Neural progenitor cell (in vitro differentiated cells): Measurements from ENCODE around the gene STK11IP. TPM values are rescaled to one million over a fixed set of nuclear protein-coding genes. Genes with fewer than 3 reads are reported as not detected.
A peak's percentile ranks its signal among the peaks of the same experiment; 100 is the strongest.

ENCODE experiments used
- DNase-seq: peaks from one replicate; pipeline ENCODE4 v3.0.0-alpha.2; 2016; ENCODE audit warnings: low spot score
- H2AFZ ChIP-seq: fragments of 200-600 bp; sonication (generic); replicated peaks from 2 replicates; pipeline ENCODE4 v1.6.1; 2016; ENCODE audit warnings: antibody characterized with exemption
- H3F3A ChIP-seq: fragments of 200-600 bp; sonication (generic); 2 replicates; pipeline ENCODE4 v1.6.1; 2016; ENCODE audit warnings: antibody characterized with exemption, low read depth
- H3K27ac ChIP-seq: fragments of 200-600 bp; sonication (generic); 2 replicates; pipeline ENCODE4 v1.5.1; 2016; ENCODE audit warnings: mild to moderate bottlenecking
- H3K27me3 ChIP-seq: fragments of 200-600 bp; sonication (generic); 2 replicates; pipeline ENCODE4 v1.6.1; 2016; ENCODE audit warnings: mild to moderate bottlenecking, moderate library complexity
- H3K36me3 ChIP-seq: fragments of 200-600 bp; sonication (generic); 2 replicates; pipeline ENCODE4 v1.5.1; 2016
- H3K4me1 ChIP-seq: fragments of 200-600 bp; sonication (generic); 2 replicates; pipeline ENCODE4 v1.6.1; 2016; ENCODE audit warnings: mixed run types
- H3K4me2 ChIP-seq: fragments of 200-600 bp; sonication (generic); 2 replicates; pipeline ENCODE4 v1.6.1; 2016
- H3K4me3 ChIP-seq: fragments of 200-600 bp; sonication (generic); 2 replicates; pipeline ENCODE4 v1.5.1; 2016
- H3K79me2 ChIP-seq: fragments of 200-600 bp; sonication (generic); 2 replicates; pipeline ENCODE4 v1.6.1; 2016; ENCODE audit warnings: low read depth
- H3K9ac ChIP-seq: fragments of 200-600 bp; sonication (generic); 2 replicates; pipeline ENCODE4 v1.6.1; 2016
- H3K9me3 ChIP-seq: fragments of 200-600 bp; sonication (generic); 2 replicates; pipeline ENCODE4 v1.5.1; 2016; ENCODE audit warnings: low read depth
- H4K20me1 ChIP-seq: fragments of 200-600 bp; sonication (generic); 2 replicates; pipeline ENCODE4 v1.6.1; 2016; ENCODE audit warnings: low read depth
- H3K27ac Mint-ChIP-seq: 3 replicates; pipeline ENCODE4 v1.8.0; 2021; ENCODE audit warnings: mixed read lengths
- H3K27me3 Mint-ChIP-seq: 2 replicates; pipeline ENCODE4 v1.8.0; 2022; ENCODE audit warnings: low read depth, mild to moderate bottlenecking, inconsistent platforms, moderate library complexity, mixed read lengths; ENCODE audit not compliant: insufficient read depth
- H3K36me3 Mint-ChIP-seq: 3 replicates; pipeline ENCODE4 v1.8.0; 2021; ENCODE audit warnings: mixed read lengths
- H3K4me1 Mint-ChIP-seq: 3 replicates; pipeline ENCODE4 v1.8.0; 2021; ENCODE audit warnings: mixed read lengths
- H3K4me3 Mint-ChIP-seq: 3 replicates; pipeline ENCODE4 v1.8.0; 2021; ENCODE audit warnings: mild to moderate bottlenecking, moderate library complexity, mixed read lengths
- H3K9me3 Mint-ChIP-seq: 3 replicates; pipeline ENCODE4 v1.8.0; 2020; ENCODE audit warnings: mixed read lengths
- EZH2 ChIP-seq: fragments of 200-600 bp; sonication (generic); IDR thresholded peaks from 2 replicates; pipeline ENCODE4 v1.6.1; 2017; ENCODE audit warnings: antibody characterized with exemption, mild to moderate bottlenecking, moderate library complexity
- EZH2phosphoT487 ChIP-seq: fragments of 200-600 bp; sonication (generic); IDR thresholded peaks from 2 replicates; pipeline ENCODE4 v1.6.1; 2017; ENCODE audit warnings: antibody characterized with exemption
- total RNA-seq: library from RNA; depleted of rRNA; stranded (reverse); fragments of >200 nt; gene quantifications from 2 replicates; pipeline ENCODE4 v1.2.3, GENCODE V29; 2015; ENCODE audit warnings: low replicate concordance
- TF ChIP-seq, protein P1 (sequence below): fragments of 200-600 bp; sonication (generic); IDR thresholded peaks from 2 replicates; pipeline ENCODE4 v1.5.1; 2017; ENCODE audit warnings: antibody characterized with exemption, mild to moderate bottlenecking

The STK11IP gene
- total RNA-seq, 1 donor from 2014 or later = 16.8 TPM

DNA sequence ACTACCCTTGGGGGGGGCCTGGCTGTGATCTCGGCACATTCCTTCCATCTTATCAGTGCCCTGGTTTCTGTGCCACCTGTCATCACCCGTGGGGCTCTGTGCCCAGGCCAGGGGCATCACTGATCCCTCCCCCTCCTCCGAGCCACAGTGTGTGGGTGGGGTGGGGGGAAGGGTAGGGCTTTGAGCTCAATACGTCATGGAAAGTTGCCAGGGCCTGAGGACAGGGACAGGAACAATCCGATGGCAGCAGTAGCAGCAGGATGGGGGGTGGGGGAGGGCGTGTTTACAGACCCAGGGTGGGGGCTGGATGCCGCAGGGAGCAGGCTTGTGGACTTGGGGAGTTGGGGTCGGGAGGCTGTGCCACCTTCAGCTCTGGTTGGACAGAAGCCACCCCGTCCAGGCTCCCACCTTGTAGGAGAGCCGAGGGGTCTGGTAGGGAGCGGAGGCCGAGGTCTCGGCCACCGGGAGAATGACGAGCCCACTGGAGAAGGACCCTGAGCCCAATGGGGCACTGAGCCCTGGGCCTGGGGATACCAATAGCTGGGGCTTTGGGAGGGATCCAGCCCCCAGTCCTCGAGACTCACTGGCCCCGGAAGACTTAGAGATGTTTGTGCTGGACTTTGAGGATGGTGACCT is 33.2 kb downstream of the STK11IP start:
- H3K27ac ChIP-seq = no peak overlapping the region
- H3K4me1 ChIP-seq = peaks cover 7% of the 10 kb centered on the region
- H3K4me3 ChIP-seq = no peak overlapping the region
- no peak overlapping the region for H3K9ac ChIP-seq
- H3K27me3 ChIP-seq = peaks cover 29% of the 10 kb centered on the region
- no peaks in the 10 kb centered on the region for H3K9me3 ChIP-seq
- H3F3A ChIP-seq = peaks cover 10% of the 10 kb centered on the region
- Mint-ChIP-seq H3K27ac (no peak overlapping the region), H3K4me3 (peak overlapping the region; percentile 57), H3K36me3 (peaks cover 2% of the 10 kb centered on the region), H3K4me1 (peaks cover 7% of the 10 kb centered on the region), H3K9me3 (no peaks in the 10 kb centered on the region), H3K27me3 (peaks cover 9% of the 10 kb centered on the region)
- peaks cover 5% of the 10 kb centered on the region for H4K20me1 ChIP-seq
- no peak overlapping the region for H2AFZ ChIP-seq
- H3K4me2 ChIP-seq = no peak overlapping the region
- DNase-seq = no peak
- TF ChIP-seq EZH2phosphoT487 = no peak
- TF ChIP-seq, protein P1, sequence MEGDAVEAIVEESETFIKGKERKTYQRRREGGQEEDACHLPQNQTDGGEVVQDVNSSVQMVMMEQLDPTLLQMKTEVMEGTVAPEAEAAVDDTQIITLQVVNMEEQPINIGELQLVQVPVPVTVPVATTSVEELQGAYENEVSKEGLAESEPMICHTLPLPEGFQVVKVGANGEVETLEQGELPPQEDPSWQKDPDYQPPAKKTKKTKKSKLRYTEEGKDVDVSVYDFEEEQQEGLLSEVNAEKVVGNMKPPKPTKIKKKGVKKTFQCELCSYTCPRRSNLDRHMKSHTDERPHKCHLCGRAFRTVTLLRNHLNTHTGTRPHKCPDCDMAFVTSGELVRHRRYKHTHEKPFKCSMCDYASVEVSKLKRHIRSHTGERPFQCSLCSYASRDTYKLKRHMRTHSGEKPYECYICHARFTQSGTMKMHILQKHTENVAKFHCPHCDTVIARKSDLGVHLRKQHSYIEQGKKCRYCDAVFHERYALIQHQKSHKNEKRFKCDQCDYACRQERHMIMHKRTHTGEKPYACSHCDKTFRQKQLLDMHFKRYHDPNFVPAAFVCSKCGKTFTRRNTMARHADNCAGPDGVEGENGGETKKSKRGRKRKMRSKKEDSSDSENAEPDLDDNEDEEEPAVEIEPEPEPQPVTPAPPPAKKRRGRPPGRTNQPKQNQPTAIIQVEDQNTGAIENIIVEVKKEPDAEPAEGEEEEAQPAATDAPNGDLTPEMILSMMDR = no peak
- TF ChIP-seq EZH2 = no peak
- no peaks in the 10 kb centered on the region for H3K79me2 ChIP-seq
- H3K36me3 ChIP-seq = no peaks in the 10 kb centered on the region

DNA sequence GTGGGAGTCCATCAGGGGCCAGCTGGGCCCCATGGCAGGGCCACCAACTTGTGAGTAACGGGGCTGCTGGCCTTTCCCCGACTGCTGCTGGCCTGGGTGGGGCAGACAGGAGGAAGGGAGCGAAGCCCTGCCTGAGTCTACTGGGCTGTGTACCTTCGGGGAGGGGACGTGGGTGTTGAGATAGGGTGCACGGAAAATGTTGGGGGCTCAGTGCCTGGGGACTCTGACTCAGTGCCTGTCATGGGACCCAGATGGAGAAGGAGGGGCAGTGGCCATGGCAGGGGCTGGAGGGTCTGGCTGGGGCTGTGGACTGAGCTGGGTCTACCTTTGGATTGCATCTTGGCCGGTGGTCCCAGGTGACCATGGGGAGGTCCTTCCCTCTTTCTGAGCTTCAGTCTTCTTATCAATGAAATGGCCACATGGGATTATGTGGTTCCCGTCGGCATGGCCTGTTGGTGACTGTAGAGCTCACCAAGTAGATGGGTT is 33.8 kb downstream of the STK11IP start:
- Histone ChIP-seq H3K4me2 (no peak overlapping the region), H3F3A (peaks cover 8% of the 10 kb centered on the region), H2AFZ (no peak overlapping the region), H3K9me3 (no peaks in the 10 kb centered on the region), H3K27me3 (peaks cover 23% of the 10 kb centered on the region), H3K79me2 (no peaks in the 10 kb centered on the region), H3K36me3 (no peaks in the 10 kb centered on the region), H3K4me1 (peaks cover 7% of the 10 kb centered on the region), H4K20me1 (peaks cover 5% of the 10 kb centered on the region), H3K4me3 (no peak overlapping the region), H3K27ac (no peak overlapping the region), H3K9ac (no peak overlapping the region)
- TF ChIP-seq EZH2 (no peak), EZH2phosphoT487 (no peak)
- TF ChIP-seq, protein P1 = no peak
- DNase-seq = no peak
- no peak overlapping the region for H3K4me3 Mint-ChIP-seq
- no peak overlapping the region for H3K27ac Mint-ChIP-seq
- H3K36me3 Mint-ChIP-seq = peaks cover 2% of the 10 kb centered on the region
- H3K4me1 Mint-ChIP-seq = peaks cover 7% of the 10 kb centered on the region
- peaks cover 4% of the 10 kb centered on the region for H3K27me3 Mint-ChIP-seq
- H3K9me3 Mint-ChIP-seq = no peaks in the 10 kb centered on the region

DNA sequence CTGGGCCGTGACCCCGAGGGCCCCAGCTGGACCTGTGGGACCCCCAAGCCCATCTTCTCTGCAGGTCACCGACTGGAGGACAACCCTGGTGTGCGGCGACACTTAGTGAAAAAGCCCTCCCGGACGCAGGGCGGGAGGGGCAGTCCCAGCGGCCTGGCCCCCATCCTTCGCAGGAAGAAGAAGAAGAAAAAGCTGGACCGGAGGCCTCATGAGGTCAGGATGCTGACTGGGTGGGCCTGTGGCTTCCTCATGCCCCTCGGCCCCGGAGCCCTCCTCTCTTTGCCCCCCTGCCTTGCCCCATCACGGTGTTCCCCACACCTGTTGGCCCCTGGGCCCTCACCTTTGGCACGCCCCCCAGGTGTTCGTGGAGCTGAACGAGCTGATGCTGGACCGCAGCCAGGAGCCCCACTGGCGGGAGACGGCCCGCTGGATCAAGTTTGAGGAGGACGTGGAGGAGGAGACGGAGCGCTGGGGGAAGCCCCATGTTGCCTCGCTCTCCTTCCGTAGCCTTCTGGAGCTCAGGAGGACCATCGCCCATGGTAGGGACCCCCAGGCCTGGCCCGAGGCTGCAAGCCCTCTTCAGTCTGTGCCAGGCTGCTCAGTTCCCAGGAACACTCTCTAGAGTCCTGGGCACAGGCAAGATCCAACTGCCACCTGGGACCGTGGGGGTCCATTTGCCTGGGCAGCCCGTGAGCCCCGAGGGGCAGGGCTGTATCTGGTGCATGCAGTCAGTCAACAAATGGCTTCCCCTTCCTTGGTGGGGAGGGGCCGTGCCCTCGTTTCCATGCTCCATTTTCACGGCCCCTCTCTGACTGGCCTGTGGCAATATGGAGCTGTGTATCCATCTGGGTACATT is 34.5 kb downstream of the STK11IP start:
- no peak overlapping the region for H3K27ac Mint-ChIP-seq

More for the DNA sequence above, 34.5 kb downstream of the STK11IP start:
- H3K4me1 ChIP-seq = peaks cover 7% of the 10 kb centered on the region
- H3K27me3 Mint-ChIP-seq = peaks cover 1% of the 10 kb centered on the region
- H3F3A ChIP-seq = peaks cover under 1% of the 10 kb centered on the region
- no peaks in the 10 kb centered on the region for H4K20me1 ChIP-seq
- no peak overlapping the region for H3K27ac ChIP-seq
- no peaks in the 10 kb centered on the region for H3K9me3 Mint-ChIP-seq
- no peak for DNase-seq
- no peaks in the 10 kb centered on the region for H3K36me3 ChIP-seq
- H3K9me3 ChIP-seq = no peaks in the 10 kb centered on the region
- peaks cover under 1% of the 10 kb centered on the region for H3K4me1 Mint-ChIP-seq
- peaks cover 4% of the 10 kb centered on the region for H3K36me3 Mint-ChIP-seq
- no peak overlapping the region for H3K4me3 ChIP-seq
- no peak overlapping the region for H3K9ac ChIP-seq
- H3K79me2 ChIP-seq = no peaks in the 10 kb centered on the region
- no peak overlapping the region for H3K4me3 Mint-ChIP-seq
- no peak overlapping the region for H2AFZ ChIP-seq
- H3K27me3 ChIP-seq = peaks cover 16% of the 10 kb centered on the region
- TF ChIP-seq EZH2 (no peak), EZH2phosphoT487 (no peak)
- TF ChIP-seq, protein P1 = no peak
- no peak overlapping the region for H3K4me2 ChIP-seq
